ENCODE measurements around the gene DFFA.

DNA sequence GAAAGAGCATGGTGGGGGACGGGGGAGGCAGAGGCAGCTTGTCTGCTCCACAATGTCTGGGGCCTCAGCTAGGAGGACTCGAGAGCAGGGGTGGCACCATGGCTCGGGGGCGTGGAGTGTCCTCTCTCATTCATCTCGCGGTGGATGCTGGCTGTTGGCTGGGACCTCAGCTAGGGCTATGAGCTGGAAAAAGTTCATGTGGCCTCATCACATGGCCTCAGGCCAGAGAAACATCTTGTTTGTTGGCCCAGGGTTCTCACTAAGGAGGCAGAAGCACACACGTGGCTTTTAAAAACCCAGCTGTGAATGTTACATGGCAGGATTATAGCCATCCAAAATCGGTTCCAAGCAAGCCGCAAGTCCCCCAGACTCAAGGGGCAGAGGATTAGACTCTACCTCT is 48.3 kb downstream of the DFFA start:
- TF ChIP-seq, protein P1, sequence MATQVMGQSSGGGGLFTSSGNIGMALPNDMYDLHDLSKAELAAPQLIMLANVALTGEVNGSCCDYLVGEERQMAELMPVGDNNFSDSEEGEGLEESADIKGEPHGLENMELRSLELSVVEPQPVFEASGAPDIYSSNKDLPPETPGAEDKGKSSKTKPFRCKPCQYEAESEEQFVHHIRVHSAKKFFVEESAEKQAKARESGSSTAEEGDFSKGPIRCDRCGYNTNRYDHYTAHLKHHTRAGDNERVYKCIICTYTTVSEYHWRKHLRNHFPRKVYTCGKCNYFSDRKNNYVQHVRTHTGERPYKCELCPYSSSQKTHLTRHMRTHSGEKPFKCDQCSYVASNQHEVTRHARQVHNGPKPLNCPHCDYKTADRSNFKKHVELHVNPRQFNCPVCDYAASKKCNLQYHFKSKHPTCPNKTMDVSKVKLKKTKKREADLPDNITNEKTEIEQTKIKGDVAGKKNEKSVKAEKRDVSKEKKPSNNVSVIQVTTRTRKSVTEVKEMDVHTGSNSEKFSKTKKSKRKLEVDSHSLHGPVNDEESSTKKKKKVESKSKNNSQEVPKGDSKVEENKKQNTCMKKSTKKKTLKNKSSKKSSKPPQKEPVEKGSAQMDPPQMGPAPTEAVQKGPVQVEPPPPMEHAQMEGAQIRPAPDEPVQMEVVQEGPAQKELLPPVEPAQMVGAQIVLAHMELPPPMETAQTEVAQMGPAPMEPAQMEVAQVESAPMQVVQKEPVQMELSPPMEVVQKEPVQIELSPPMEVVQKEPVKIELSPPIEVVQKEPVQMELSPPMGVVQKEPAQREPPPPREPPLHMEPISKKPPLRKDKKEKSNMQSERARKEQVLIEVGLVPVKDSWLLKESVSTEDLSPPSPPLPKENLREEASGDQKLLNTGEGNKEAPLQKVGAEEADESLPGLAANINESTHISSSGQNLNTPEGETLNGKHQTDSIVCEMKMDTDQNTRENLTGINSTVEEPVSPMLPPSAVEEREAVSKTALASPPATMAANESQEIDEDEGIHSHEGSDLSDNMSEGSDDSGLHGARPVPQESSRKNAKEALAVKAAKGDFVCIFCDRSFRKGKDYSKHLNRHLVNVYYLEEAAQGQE (IDR thresholded peaks at IDR 0.05; ENCODE audit: low read depth, low read length), result no peak
- TF ChIP-seq, protein P2, sequence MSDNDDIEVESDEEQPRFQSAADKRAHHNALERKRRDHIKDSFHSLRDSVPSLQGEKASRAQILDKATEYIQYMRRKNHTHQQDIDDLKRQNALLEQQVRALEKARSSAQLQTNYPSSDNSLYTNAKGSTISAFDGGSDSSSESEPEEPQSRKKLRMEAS (IDR thresholded peaks at IDR 0.05; ENCODE audit: low read depth), result no peak
- TF ChIP-seq, protein P3, sequence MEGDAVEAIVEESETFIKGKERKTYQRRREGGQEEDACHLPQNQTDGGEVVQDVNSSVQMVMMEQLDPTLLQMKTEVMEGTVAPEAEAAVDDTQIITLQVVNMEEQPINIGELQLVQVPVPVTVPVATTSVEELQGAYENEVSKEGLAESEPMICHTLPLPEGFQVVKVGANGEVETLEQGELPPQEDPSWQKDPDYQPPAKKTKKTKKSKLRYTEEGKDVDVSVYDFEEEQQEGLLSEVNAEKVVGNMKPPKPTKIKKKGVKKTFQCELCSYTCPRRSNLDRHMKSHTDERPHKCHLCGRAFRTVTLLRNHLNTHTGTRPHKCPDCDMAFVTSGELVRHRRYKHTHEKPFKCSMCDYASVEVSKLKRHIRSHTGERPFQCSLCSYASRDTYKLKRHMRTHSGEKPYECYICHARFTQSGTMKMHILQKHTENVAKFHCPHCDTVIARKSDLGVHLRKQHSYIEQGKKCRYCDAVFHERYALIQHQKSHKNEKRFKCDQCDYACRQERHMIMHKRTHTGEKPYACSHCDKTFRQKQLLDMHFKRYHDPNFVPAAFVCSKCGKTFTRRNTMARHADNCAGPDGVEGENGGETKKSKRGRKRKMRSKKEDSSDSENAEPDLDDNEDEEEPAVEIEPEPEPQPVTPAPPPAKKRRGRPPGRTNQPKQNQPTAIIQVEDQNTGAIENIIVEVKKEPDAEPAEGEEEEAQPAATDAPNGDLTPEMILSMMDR (IDR thresholded peaks at IDR 0.05), result no peak
- TF ChIP-seq RCOR1 (IDR thresholded peaks at IDR 0.05; ENCODE audit: low read length) (no peak), YY1 (IDR thresholded peaks at IDR 0.05; ENCODE audit: low read depth) (no peak), EZH2phosphoT487 (IDR thresholded peaks at IDR 0.05; ENCODE audit: borderline replicate concordance, low read depth) (no peak), RFX5 (IDR thresholded peaks at IDR 0.05; ENCODE audit: low read length) (no peak)
- TF ChIP-seq, protein P4, sequence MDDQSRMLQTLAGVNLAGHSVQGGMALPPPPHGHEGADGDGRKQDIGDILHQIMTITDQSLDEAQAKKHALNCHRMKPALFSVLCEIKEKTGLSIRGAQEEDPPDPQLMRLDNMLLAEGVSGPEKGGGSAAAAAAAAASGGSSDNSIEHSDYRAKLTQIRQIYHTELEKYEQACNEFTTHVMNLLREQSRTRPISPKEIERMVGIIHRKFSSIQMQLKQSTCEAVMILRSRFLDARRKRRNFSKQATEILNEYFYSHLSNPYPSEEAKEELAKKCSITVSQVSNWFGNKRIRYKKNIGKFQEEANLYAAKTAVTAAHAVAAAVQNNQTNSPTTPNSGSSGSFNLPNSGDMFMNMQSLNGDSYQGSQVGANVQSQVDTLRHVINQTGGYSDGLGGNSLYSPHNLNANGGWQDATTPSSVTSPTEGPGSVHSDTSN (IDR thresholded peaks at IDR 0.05), result no peak

Measured in SK-N-SH (cell line).